GM19452 (cell line): ENCODE data around the gene NPAS2.
A peak's percentile ranks its signal among the peaks of the same experiment; 100 is the strongest.

ENCODE experiments used
- ATAC-seq: cut with Tn5 transposase; IDR thresholded peaks from one replicate; pipeline ENCODE4 v1.9.1; 2021; ENCODE audit not compliant: unreplicated experiment

Gene NPAS2

GRCh38 chr2:100962366-100963025, 142.6 kb downstream of the NPAS2 start:
- no peak for ATAC-seq

- ATAC-seq = no peak
Measured at GRCh38 chr2:100963026-100963375, 143.1 kb downstream of the NPAS2 start.

- ATAC-seq = no peak
Measured at GRCh38 chr2:100964222-100964621, 144.3 kb downstream of the NPAS2 start.

GRCh38 chr2:100964681-100965169, 144.8 kb downstream of the NPAS2 start:
- ATAC-seq = no peak

- no peak for ATAC-seq
Measured at GRCh38 chr2:100965596-100965995, 145.7 kb downstream of the NPAS2 start.

GRCh38 chr2:100967716-100968115, 147.8 kb downstream of the NPAS2 start:
- ATAC-seq = no peak

- ATAC-seq = no peak
Measured at GRCh38 chr2:100968146-100969145, 148.5 kb downstream of the NPAS2 start.

GRCh38 chr2:100969998-100970397, 150.1 kb downstream of the NPAS2 start:
- no peak for ATAC-seq

GRCh38 chr2:100971221-100971620, 151.3 kb downstream of the NPAS2 start:
- ATAC-seq = no peak

GRCh38 chr2:100972452-100972851, 152.5 kb downstream of the NPAS2 start:
- ATAC-seq = no peak

- no peak for ATAC-seq
Measured at GRCh38 chr2:100974712-100975520, 155.0 kb downstream of the NPAS2 start.

- no peak for ATAC-seq
Measured at GRCh38 chr2:100975521-100975785, 155.5 kb downstream of the NPAS2 start.

GRCh38 chr2:100976061-100976460, 156.1 kb downstream of the NPAS2 start:
- ATAC-seq = no peak

GRCh38 chr2:100976645-100977391, 156.9 kb downstream of the NPAS2 start:
- ATAC-seq = peak; percentile 78

- no peak for ATAC-seq
Measured at GRCh38 chr2:100977511-100977910, 157.6 kb downstream of the NPAS2 start.

GRCh38 chr2:100978582-100979191, 158.7 kb downstream of the NPAS2 start:
- ATAC-seq = no peak

- ATAC-seq = no peak
Measured at GRCh38 chr2:100980046-100980445, 160.1 kb downstream of the NPAS2 start.

GRCh38 chr2:100981011-100981410, 161.1 kb downstream of the NPAS2 start:
- no peak for ATAC-seq

GRCh38 chr2:100982431-100982861, 162.5 kb downstream of the NPAS2 start:
- no peak for ATAC-seq

GRCh38 chr2:100983201-100983600, 163.3 kb downstream of the NPAS2 start:
- no peak for ATAC-seq
